Measurements from ENCODE around the gene CELF2. TPM values are rescaled to one million over a fixed set of nuclear protein-coding genes. Genes with fewer than 3 reads are reported as not detected.

The CELF2 gene
- total RNA-seq, 1 experiment from 2014 or later = not detected

- Histone ChIP-seq H3K27me3 (replicated peaks; ENCODE audit: insufficient read depth, low read depth, low read length, poor library complexity) (peaks cover 38% of the 10 kb centered on the region), H3K27ac (ENCODE audit: low read depth, low read length, poor library complexity, severe bottlenecking) (no peak overlapping the region), H3K4me1 (ENCODE audit: insufficient read depth, low read length, poor library complexity, severe bottlenecking) (no peaks in the 10 kb centered on the region), H3K36me3 (ENCODE audit: insufficient read depth, low read length, poor library complexity, severe bottlenecking) (no peaks in the 10 kb centered on the region), H3K9me3 (ENCODE audit: low read depth, low read length, poor library complexity, severe bottlenecking) (no peaks in the 10 kb centered on the region), H3K4me3 (ENCODE audit: low read depth, low read length, poor library complexity, severe bottlenecking) (no peak overlapping the region)
- CTCF ChIA-PET = no interaction called here
- no peak for DNase-seq (ENCODE audit: low spot score)
- no TSS peak for BruUV-seq (replicated peaks)
- POLR2A ChIA-PET (ENCODE audit: low non-redundant PET) = no interaction called here
- no peak for TF ChIP-seq EZH2 (IDR thresholded peaks at IDR 0.05; ENCODE audit: borderline replicate concordance, low read depth, low read length, poor library complexity, severe bottlenecking)
- no peak for TF ChIP-seq CTCF (conservative IDR thresholded peaks at IDR 0.05; ENCODE audit: low read depth, low read length)
- intact Hi-C loops (cut with micrococcal nuclease; ENCODE audit: unreplicated experiment) = no loop called here
Observed at GRCh38 chr10:11115337-11115736, 97.7 kb downstream of the CELF2 start.

- Histone ChIP-seq H3K27ac (ENCODE audit: low read depth, low read length, poor library complexity, severe bottlenecking) (no peak overlapping the region), H3K4me1 (ENCODE audit: insufficient read depth, low read length, poor library complexity, severe bottlenecking) (no peaks in the 10 kb centered on the region), H3K36me3 (ENCODE audit: insufficient read depth, low read length, poor library complexity, severe bottlenecking) (no peaks in the 10 kb centered on the region), H3K4me3 (ENCODE audit: low read depth, low read length, poor library complexity, severe bottlenecking) (no peak overlapping the region), H3K9me3 (ENCODE audit: low read depth, low read length, poor library complexity, severe bottlenecking) (no peaks in the 10 kb centered on the region), H3K27me3 (replicated peaks; ENCODE audit: insufficient read depth, low read depth, low read length, poor library complexity) (peaks cover 43% of the 10 kb centered on the region)
- ChIA-PET POLR2A (ENCODE audit: low non-redundant PET) (no interaction called here), CTCF (no interaction called here)
- DNase-seq (ENCODE audit: low spot score) = no peak
- intact Hi-C loops (cut with micrococcal nuclease; ENCODE audit: unreplicated experiment) = no loop called here
- BruUV-seq (replicated peaks) = no TSS peak
- TF ChIP-seq EZH2 (IDR thresholded peaks at IDR 0.05; ENCODE audit: borderline replicate concordance, low read depth, low read length, poor library complexity, severe bottlenecking) (no peak), CTCF (conservative IDR thresholded peaks at IDR 0.05; ENCODE audit: low read depth, low read length) (no peak)
Observed at GRCh38 chr10:11116361-11116760, 98.7 kb downstream of the CELF2 start.

GRCh38 chr10:11116817-11117216 is 99.1 kb downstream of the CELF2 start:
- peaks cover 46% of the 10 kb centered on the region for H3K27me3 ChIP-seq (replicated peaks; ENCODE audit: insufficient read depth, low read depth, low read length, poor library complexity)
- no peaks in the 10 kb centered on the region for H3K4me1 ChIP-seq (ENCODE audit: insufficient read depth, low read length, poor library complexity, severe bottlenecking)
- ChIA-PET CTCF (no interaction called here), POLR2A (ENCODE audit: low non-redundant PET) (no interaction called here)
- H3K9me3 ChIP-seq (ENCODE audit: low read depth, low read length, poor library complexity, severe bottlenecking) = no peaks in the 10 kb centered on the region
- DNase-seq (ENCODE audit: low spot score) = no peak
- no peaks in the 10 kb centered on the region for H3K36me3 ChIP-seq (ENCODE audit: insufficient read depth, low read length, poor library complexity, severe bottlenecking)
- intact Hi-C loops (cut with micrococcal nuclease; ENCODE audit: unreplicated experiment) = no loop called here
- TF ChIP-seq CTCF (conservative IDR thresholded peaks at IDR 0.05; ENCODE audit: low read depth, low read length) = no peak
- no peak for TF ChIP-seq EZH2 (IDR thresholded peaks at IDR 0.05; ENCODE audit: borderline replicate concordance, low read depth, low read length, poor library complexity, severe bottlenecking)
- no peak overlapping the region for H3K27ac ChIP-seq (ENCODE audit: low read depth, low read length, poor library complexity, severe bottlenecking)
- H3K4me3 ChIP-seq (ENCODE audit: low read depth, low read length, poor library complexity, severe bottlenecking) = no peak overlapping the region
- BruUV-seq (replicated peaks) = no TSS peak
